ENCODE data around the gene ASPHD1.

DNA sequence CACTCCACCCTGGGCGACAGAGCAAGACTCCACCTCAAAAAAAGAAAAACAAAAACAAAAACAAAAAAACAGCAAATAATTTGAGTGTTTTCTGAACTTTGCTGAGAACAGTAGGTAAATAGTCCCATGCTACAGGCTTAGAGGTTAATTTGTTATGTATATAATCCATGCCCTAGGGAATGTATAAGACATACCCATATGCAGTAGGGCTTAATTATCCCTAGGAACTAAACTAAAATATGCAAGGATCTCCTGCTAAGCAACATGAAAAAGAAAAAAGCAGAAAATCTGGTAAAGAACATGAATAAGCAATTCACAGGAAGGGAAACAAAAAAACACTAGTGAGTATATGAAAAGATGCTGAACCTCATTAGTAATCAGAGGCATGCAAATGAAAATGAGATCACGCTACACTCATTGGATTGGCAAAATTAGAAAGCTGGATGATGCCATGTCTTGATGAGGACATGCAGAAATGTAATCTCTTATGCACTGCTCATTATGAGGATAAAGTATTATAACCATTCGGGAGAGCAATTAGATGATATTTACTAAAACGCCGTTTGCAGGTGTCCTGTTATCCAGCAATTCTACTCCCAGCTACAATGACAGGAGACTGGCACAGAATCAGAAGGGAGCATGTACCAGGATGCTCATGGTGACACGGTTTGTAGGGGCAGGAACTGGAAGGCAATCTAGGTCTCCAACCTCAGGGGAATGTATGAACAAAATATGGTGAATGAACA lies 20.2 kb downstream of the ASPHD1 start:
- TF ChIP-seq, protein P1, sequence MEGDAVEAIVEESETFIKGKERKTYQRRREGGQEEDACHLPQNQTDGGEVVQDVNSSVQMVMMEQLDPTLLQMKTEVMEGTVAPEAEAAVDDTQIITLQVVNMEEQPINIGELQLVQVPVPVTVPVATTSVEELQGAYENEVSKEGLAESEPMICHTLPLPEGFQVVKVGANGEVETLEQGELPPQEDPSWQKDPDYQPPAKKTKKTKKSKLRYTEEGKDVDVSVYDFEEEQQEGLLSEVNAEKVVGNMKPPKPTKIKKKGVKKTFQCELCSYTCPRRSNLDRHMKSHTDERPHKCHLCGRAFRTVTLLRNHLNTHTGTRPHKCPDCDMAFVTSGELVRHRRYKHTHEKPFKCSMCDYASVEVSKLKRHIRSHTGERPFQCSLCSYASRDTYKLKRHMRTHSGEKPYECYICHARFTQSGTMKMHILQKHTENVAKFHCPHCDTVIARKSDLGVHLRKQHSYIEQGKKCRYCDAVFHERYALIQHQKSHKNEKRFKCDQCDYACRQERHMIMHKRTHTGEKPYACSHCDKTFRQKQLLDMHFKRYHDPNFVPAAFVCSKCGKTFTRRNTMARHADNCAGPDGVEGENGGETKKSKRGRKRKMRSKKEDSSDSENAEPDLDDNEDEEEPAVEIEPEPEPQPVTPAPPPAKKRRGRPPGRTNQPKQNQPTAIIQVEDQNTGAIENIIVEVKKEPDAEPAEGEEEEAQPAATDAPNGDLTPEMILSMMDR (IDR thresholded peaks at IDR 0.05): no peak
- TF ChIP-seq EP300 (IDR thresholded peaks at IDR 0.05) (no peak), POLR2A (IDR thresholded peaks at IDR 0.05) (no peak)
